Mucosa of gallbladder (tissue), 1 donor: ENCODE measurements around the gene AGBL1. TPM values are rescaled to one million over a fixed set of nuclear protein-coding genes. Genes with fewer than 3 reads are reported as not detected.
"Not testable (repeated sequence)": the region's sequence is repeated elsewhere in the genome, so short reads cannot be mapped to it uniquely, and the experiment has no call there.

Source experiments
- DNase-seq: peaks from one replicate; pipeline ENCODE4 v3.0.0-alpha.2; 2020; ENCODE audit warnings: low spot score
- total RNA-seq: library from RNA; stranded (reverse); gene quantifications from one replicate; pipeline ENCODE4 v1.2.1, GENCODE V29; 2021
- donor health status: DM: no; HTN: no; CAD: no.

AGBL1 gene
- total RNA-seq, 1 donor from 2014 or later = not detected

- DNase-seq = no peak
These were observed 3.1 kb downstream of the AGBL1 start for GRCh38 chr15:86082619-86083380.

- DNase-seq = no peak
These were observed 8.1 kb downstream of the AGBL1 start for GRCh38 chr15:86087808-86088207.

DNA sequence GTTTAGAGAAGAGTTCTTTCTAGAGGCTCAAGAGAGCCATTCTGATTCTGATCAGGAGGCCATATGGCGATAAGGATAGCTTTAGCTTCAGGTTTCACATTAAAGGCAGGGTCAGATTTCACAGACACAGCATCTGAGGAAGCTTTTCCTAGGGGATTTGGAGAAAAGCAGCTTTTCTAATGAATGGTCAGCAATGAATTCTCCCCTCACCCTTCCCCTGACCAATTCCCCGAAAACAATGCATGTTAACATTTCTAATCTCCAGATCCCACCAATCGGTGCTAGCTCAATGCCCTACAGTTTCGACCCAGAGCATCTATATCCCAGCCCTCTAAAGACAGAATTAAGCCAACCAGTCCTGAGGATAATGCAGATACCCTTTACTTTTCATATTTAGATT lies 9.8 kb downstream of the AGBL1 start:
- DNase-seq = no peak

- DNase-seq = no peak
These were observed 22.1 kb downstream of the AGBL1 start for GRCh38 chr15:86101818-86102217.

- no peak for DNase-seq
These were observed 24.2 kb downstream of the AGBL1 start for GRCh38 chr15:86103825-86104224.

GRCh38 chr15:86106306-86106705 lies 26.6 kb downstream of the AGBL1 start:
- no peak for DNase-seq

DNA sequence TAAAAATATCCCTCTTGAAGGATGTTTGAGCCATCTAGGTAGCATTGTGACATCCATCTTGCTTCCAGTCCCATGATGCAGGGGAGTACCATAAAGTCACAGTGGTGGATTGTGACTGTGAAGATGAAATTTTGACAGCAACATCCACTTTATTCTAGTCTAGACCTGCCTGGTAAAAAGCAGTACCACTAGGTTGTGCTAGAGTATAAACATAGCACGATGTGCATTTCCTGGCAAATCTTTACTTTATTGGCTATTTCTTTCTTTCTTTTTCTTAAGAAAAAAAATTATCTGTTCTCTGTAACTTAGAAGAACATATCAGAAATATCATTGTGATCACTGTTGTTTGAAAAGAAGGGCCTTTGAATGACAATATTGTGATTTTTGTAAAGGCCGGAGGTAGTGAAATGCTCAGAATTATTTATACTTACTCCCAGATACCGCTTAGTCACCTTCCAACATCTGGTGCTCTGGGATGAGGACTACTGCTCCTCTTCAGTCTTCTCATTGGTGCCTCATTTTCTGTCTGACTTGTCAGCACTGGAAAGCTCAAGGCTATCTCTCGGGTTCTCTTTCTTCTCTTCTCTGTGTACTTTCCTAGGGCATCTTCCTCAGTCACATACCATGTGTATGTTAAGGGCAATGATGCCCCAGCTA lies 35.6 kb downstream of the AGBL1 start:
- no peak for DNase-seq

DNA sequence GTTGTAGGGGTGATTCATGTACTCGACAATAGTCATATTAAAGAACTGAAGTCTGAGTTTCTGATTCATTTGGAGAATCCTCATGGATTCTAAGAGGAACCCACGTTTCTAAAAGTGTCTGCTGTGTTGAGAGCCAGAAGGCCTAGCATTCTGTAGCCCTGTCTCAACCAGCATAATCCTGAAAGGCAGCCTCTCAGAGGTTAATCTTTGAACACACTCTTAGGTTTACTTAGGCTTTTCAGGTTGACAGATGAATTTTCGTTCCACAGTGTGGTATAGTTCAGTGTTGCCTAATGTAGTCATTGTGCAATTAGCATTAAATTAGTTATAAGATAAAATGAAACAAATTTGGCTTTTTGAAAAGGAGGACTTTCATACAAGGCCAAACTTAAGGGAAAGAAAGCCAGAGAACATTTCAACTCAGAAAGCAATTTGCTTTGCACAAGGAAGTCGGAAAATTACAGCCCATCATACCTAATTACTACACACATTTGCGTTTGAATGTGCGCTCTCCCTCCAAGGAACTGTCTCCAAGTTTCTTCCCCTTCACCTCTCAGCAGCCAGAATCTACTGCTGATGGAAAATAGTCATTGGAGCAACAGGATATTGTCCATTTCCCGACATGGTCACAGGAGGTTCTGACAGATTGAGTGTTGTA lies 42.0 kb downstream of the AGBL1 start:
- no peak for DNase-seq

GRCh38 chr15:86122691-86123391 lies 43.2 kb downstream of the AGBL1 start:
- DNase-seq = not testable (repeated sequence)

DNA sequence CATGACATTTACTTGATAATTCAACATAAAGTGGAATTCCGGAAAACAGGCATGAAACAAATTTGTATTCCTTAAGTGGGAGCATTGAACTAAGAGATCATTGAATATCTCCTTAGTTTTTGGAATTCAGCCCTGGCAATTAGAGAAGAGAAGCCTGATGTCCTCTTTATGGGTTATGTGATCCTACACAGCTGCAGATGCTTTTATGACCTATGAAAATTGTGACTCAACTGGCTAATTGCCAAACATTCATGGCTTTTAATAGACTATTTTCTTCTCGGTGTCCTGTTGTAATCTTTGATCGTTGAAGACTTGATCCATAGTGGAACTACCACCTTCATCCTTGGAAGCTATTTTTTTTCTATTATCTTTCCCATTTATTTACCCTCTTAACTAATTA lies 46.1 kb downstream of the AGBL1 start:
- DNase-seq = no peak

GRCh38 chr15:86127547-86127946 lies 47.9 kb downstream of the AGBL1 start:
- DNase-seq = no peak

GRCh38 chr15:86135041-86135440 lies 55.4 kb downstream of the AGBL1 start:
- peak; percentile 12 for DNase-seq

- DNase-seq = no peak
These were observed 57.2 kb downstream of the AGBL1 start for GRCh38 chr15:86136861-86137260.

GRCh38 chr15:86138798-86139197 lies 59.1 kb downstream of the AGBL1 start:
- no peak for DNase-seq

DNA sequence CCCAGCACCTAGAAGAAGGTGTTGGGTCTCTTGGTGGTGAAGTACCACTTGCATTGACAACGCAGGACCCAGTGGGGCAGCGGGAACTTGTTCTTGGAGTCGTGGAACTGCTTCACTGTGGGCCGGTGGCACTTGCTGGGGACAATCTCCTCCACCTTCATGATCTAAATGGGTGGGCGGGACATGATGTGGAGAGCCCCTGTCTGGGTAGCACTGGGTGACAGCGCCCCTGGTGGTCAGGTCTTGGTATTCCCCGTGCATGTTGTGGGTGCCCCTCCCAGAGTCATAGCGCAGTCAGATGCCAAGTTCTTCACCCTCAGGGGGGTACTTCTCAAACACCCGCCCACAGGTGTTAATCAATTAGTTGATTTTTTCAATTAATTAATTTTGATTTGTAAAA lies 60.2 kb downstream of the AGBL1 start:
- no peak for DNase-seq

GRCh38 chr15:86154705-86155104 lies 75.0 kb downstream of the AGBL1 start:
- no peak for DNase-seq

GRCh38 chr15:86155551-86155950 lies 75.9 kb downstream of the AGBL1 start:
- DNase-seq = no peak

GRCh38 chr15:86157606-86158293 lies 78.1 kb downstream of the AGBL1 start:
- DNase-seq = no peak

DNA sequence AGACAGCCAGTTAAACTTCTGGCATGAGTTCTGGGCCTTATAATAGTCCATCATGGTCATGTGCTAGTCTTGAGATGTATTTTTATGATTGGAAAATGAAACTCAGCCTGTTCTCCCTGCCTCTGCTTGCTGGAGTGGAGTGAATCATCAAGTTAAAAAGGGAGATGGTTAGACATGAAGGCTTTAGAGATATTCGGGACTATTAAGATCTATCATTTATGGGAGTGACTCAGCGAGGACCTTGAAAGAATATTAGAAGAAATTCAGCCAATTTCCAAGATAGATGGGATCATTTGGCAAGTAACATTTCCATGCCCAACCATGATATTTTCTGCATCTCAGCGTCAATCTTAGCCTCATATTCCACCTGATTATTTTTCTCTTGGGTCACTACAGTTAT lies 79.8 kb downstream of the AGBL1 start:
- DNase-seq = no peak

DNA sequence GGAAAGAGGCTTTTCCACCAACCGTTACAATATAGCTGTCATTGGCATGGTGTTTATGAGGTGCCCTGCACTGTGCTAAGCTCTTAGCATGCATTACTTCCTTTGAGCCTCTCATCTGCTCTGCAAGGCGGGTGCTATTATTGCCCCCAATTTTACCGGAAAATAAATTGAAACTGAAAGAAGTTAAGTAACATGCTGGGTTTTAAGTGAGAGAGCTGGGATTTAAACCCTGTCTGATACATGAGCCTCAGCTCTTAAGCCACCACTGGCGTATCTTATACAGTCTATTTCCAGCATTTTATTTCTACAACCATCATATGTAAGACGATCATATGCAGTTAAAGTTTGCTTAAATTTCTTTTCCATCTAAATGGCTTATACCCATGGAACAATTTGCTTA lies 81.6 kb downstream of the AGBL1 start:
- DNase-seq = no peak

- no peak for DNase-seq
These were observed 82.5 kb downstream of the AGBL1 start for GRCh38 chr15:86162172-86162591.

DNA sequence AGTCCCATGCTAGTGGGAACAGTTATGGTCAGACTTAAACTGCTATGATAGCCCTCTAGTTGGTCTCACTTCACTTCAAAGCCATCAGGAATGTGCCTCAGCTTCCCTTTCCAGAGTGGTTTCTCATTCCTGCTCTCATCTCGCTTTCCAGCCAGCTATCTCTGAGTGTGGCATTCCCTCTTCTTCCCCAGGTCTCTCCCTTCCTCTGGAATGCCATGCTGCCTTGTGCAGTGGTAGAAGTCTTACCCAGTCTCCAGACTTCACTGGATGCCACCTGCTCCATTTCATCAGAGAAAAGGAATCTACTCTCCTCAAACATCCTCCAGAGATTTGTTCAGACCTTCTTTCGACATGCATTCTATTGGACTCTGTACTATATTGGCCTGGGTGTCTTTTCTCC lies 83.0 kb downstream of the AGBL1 start:
- no peak for DNase-seq
